HepG2 (cell line): Measurements from ENCODE around the gene ECSCR. TPM values are rescaled to one million over a fixed set of nuclear protein-coding genes. Genes with fewer than 3 reads are reported as not detected.

Experiments
- ARNTL ChIP-seq: sonication (generic); formaldehyde crosslinking; IDR thresholded peaks from 2 replicates; pipeline ENCODE4 v1.4.0; 2020; ENCODE audit warnings: mild to moderate bottlenecking, missing genetic modification reagents
- KDM1A ChIP-seq: IDR thresholded peaks from 2 replicates; pipeline ENCODE4 v1.6.1; 2016; ENCODE audit warnings: missing compliant biosample characterization
- NR2F2 ChIP-seq: IDR thresholded peaks from 2 replicates; pipeline ENCODE4 v1.6.1; 2012; ENCODE audit warnings: low read depth, inconsistent platforms, borderline replicate concordance
- SIX4 ChIP-seq: sonication (generic); formaldehyde crosslinking; IDR thresholded peaks from 2 replicates; pipeline ENCODE4 v1.4.0; 2020; ENCODE audit warnings: missing genetic modification reagents
- SNAPC4 ChIP-seq: sonication (generic); formaldehyde crosslinking; IDR thresholded peaks from 2 replicates; pipeline ENCODE4 v1.4.0; 2020; ENCODE audit warnings: mild to moderate bottlenecking, missing genetic modification reagents
- SRSF9 ChIP-seq: fragments of 200-400 bp; formaldehyde crosslinking; IDR thresholded peaks from 2 replicates; pipeline ENCODE4 v1.6.1; 2018; ENCODE audit warnings: borderline replicate concordance, mild to moderate bottlenecking, low read depth, low read length; ENCODE audit not compliant: insufficient read depth, poor library complexity, severe bottlenecking
- TBX3 ChIP-seq: fragments of 450-650 bp; IDR thresholded peaks from 2 replicates; pipeline ENCODE4 v1.6.1; 2017; ENCODE audit warnings: antibody characterized with exemption, mild to moderate bottlenecking, inconsistent platforms, borderline replicate concordance
- TCF12 ChIP-seq, 2 experiments: fragments of 450-650 bp in 1 of 2; sonication (generic) in 1 of 2; formaldehyde crosslinking in 1 of 2; IDR thresholded peaks; 2 replicates each; pipeline versions ENCODE4 v1.6.1 to v1.8.0; 2017 to 2022; ENCODE audit warnings: antibody characterized with exemption in 1 of 2, mild to moderate bottlenecking in 1 of 2, missing genetic modification reagents in 1 of 2, moderate library complexity in 1 of 2
- ZFP90 ChIP-seq: sonication (generic); formaldehyde crosslinking; IDR thresholded peaks from 2 replicates; pipeline ENCODE4 v1.8.0; 2022; ENCODE audit warnings: missing genetic modification reagents, mild to moderate bottlenecking, inconsistent platforms, borderline replicate concordance
- ZFP91 ChIP-seq: sonication (generic); formaldehyde crosslinking; IDR thresholded peaks from 2 replicates; pipeline ENCODE4 v1.9.0; 2022; ENCODE audit warnings: missing genetic modification reagents, mild to moderate bottlenecking, borderline replicate concordance
- ZNF703 ChIP-seq: sonication (generic); formaldehyde crosslinking; IDR thresholded peaks from 2 replicates; pipeline ENCODE4 v1.5.1; 2020; ENCODE audit warnings: missing genetic modification reagents, mild to moderate bottlenecking, moderate library complexity, borderline replicate concordance
- polyA plus RNA-seq, 8 experiments: library from polyadenylated mRNA; depleted of rRNA in 3 of 8; stranded (reverse) in 7 of 8; unstranded in 1 of 8; fragments of >200 nt; fragmentation: Illumina TruSeq in 4 of 8; extraction: Trizol in 4 of 8; gene quantifications; 2 replicates each; pipeline versions ENCODE4 v1.2.1 to v1.2.3, GENCODE V29; 2011 to 2016; ENCODE audit warnings: low read depth in 4 of 8, missing spikeins in 1 of 8, mixed read lengths in 1 of 8; ENCODE audit not compliant: insufficient read depth in 1 of 8
- total RNA-seq, 5 experiments: library from RNA; depleted of rRNA; stranded (reverse); fragments of >200 nt; fragmentation: Illumina TruSeq; extraction: Trizol; gene quantifications; 2 replicates each; pipeline ENCODE4 v1.2.3, GENCODE V29; 2016; ENCODE audit warnings: low read depth in 1 of 5

ECSCR gene
- total and polyA plus RNA-seq, 2 of the 13 experiments (the other 11 are each of a cell fraction or from before 2014, with no cell fraction given), result 0.18 TPM; not detected in 1

DNA sequence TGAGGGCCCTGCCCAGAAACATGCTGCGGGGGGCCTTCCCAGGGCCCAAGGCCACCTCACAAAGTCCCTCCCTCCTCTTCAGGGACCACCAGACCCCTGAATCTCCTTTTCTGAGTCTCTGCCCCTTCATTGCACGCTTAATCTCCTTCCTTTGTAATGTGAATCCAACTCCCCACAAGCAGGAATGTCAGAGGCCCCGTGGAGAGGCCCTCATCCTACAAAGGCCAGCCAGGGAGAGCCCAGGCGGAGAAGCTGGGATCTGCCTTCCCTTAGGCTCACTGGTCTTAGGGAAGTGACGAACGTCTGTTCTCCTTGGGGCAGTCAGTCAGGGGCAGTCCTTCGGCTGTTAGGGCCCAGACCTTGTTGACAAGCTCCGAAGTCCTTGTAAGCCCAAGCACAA lies 10.6 kb upstream of the ECSCR start (continued):
- TF ChIP-seq SNAPC4 (CRISPR knock-in tag) (no peak), SRSF9 (no peak), ZFP90 (CRISPR knock-in tag) (no peak), ARNTL (CRISPR knock-in tag) (no peak), TCF12 (IDR thresholded peaks at IDR 0.05) (no peak), TCF12 (CRISPR knock-in tag; IDR thresholded peaks at IDR 0.05) (no peak), SIX4 (CRISPR knock-in tag) (no peak), ZFP91 (CRISPR knock-in tag) (no peak), KDM1A (CRISPR knock-in tag) (no peak), NR2F2 (no peak), TBX3 (no peak), ZNF703 (CRISPR knock-in tag) (no peak)
